WTC11 (cell line): ENCODE results near the gene PPP2R5E.

Experiments
- CTCF ChIP-seq: fragments of 200-600 bp; IDR thresholded peaks from 2 replicates; pipeline ENCODE4 v1.8.0; 2022; ENCODE audit warnings: antibody characterized with exemption
- FOXJ3 ChIP-seq: sonication (generic); formaldehyde crosslinking; IDR thresholded peaks from 2 replicates; pipeline ENCODE4 v1.9.0; 2021; ENCODE audit warnings: missing genetic modification reagents, mild to moderate bottlenecking, borderline replicate concordance

DNA sequence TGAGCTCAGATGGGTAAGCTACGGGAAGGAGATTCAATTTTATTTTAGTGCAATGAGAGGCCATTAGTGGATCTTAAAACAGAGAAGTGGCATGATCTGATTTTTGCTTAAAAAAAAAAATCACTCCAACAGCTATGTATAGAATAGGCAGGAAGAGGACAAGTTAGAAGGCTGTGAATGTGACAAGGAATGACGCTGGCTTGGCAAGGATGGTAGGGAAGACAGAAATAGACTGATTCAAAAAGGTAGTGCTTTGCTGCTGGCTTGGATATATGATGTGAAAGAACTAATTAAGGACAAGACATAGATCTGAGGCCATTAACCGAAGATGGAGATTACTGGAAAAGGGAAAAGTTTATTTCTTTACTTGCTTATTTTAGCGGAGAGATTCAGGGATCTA is 119.3 kb downstream of the PPP2R5E start:
- no peak for TF ChIP-seq CTCF
- TF ChIP-seq FOXJ3 (CRISPR knock-in tag): no peak
